Spinal cord (tissue), 10 donors: ENCODE data around the gene IMP3. TPM values are rescaled to one million over a fixed set of nuclear protein-coding genes. Genes with fewer than 3 reads are reported as not detected.
A peak's percentile ranks its signal among the peaks of the same experiment; 100 is the strongest.

ENCODE experiments used
- DNase-seq, 6 donors: peaks; one replicate each; pipeline versions ENCODE4 v3.0.0 to v3.0.0-alpha.2; 2013 to 2015; ENCODE audit warnings: low spot score in 6 of 6, low read depth in 4 of 6
- H3K27ac ChIP-seq: one replicate; pipeline ENCODE4 v1.5.1; 2013; ENCODE audit warnings: low read depth, low read length, control low read depth
- H3K27me3 ChIP-seq: one replicate; pipeline ENCODE4 v1.6.1; 2013; ENCODE audit warnings: low read length; ENCODE audit not compliant: control insufficient read depth, insufficient read depth
- H3K36me3 ChIP-seq: one replicate; pipeline ENCODE4 v1.6.1; 2013; ENCODE audit warnings: low read length; ENCODE audit not compliant: control insufficient read depth, insufficient read depth
- H3K4me1 ChIP-seq: one replicate; pipeline ENCODE4 v1.6.1; 2013; ENCODE audit warnings: low read length; ENCODE audit not compliant: control insufficient read depth, insufficient read depth
- H3K4me3 ChIP-seq: one replicate; pipeline ENCODE4 v1.5.1; 2013; ENCODE audit warnings: low read depth, low read length, control low read depth
- H3K9me3 ChIP-seq: one replicate; pipeline ENCODE4 v1.6.1; 2013; ENCODE audit warnings: low read length; ENCODE audit not compliant: control insufficient read depth, insufficient read depth
- WGBS: methylation state at CpG from one replicate; pipeline ENCODE4 v1.1.5; 2013; ENCODE audit warnings: missing lambda C conversion rate; ENCODE audit not compliant: insufficient coverage; 5-methylcytosine and 5-hydroxymethylcytosine counted together
- polyA plus RNA-seq, 2 donors: library from polyadenylated mRNA; unstranded; fragments of 120-200 nt; gene quantifications; one replicate each; pipeline ENCODE4 v1.2.1, GENCODE V29; 2013; ENCODE audit not compliant: insufficient read length in 2 of 2
- total RNA-seq, 2 donors: library from RNA; depleted of rRNA in 1 of 2; stranded (reverse); fragments of 120-200 nt in 1 of 2; fragments of >200 nt in 1 of 2; gene quantifications; one replicate each; pipeline versions ENCODE4 v1.2.3 to v1.2.4, GENCODE V29; 2013 to 2014
- donor health status: healthy.

The IMP3 gene
- total and polyA plus RNA-seq, 4 donors: 34.7 to 66.6 (median 59.5) TPM

- WGBS: 77% methylated on average over 8 of the region's 10 CpGs
- Histone ChIP-seq H3K27ac (peak overlapping the region; percentile 80), H3K4me1 (peaks cover 36% of the 10 kb centered on the region), H3K27me3 (no peaks in the 10 kb centered on the region), H3K4me3 (no peak overlapping the region), H3K9me3 (no peaks in the 10 kb centered on the region), H3K36me3 (peaks cover 32% of the 10 kb centered on the region)
- peak in 1 of 6 donors; percentile 51 for DNase-seq
These were observed 33.6 kb upstream of the IMP3 start for GRCh38 chr15:75673426-75674235.

GRCh38 chr15:75672646-75673425 lies 32.8 kb upstream of the IMP3 start:
- peak in 2 of 6 donors; percentile 18 to 68 for DNase-seq

GRCh38 chr15:75671730-75672602 lies 31.9 kb upstream of the IMP3 start:
- Histone ChIP-seq H3K27ac (peak overlapping the region; percentile 80), H3K4me1 (peaks cover 42% of the 10 kb centered on the region), H3K27me3 (no peaks in the 10 kb centered on the region), H3K9me3 (no peaks in the 10 kb centered on the region), H3K36me3 (peaks cover 25% of the 10 kb centered on the region), H3K4me3 (no peak overlapping the region)
- no peak for DNase-seq
- 78% methylated on average over 8 of the region's 11 CpGs for WGBS

More at GRCh38 chr15:75672646-75673425, 32.8 kb upstream of the IMP3 start:
- Histone ChIP-seq H3K27ac (peak overlapping the region; percentile 80), H3K4me3 (no peak overlapping the region), H3K4me1 (peaks cover 36% of the 10 kb centered on the region), H3K27me3 (no peaks in the 10 kb centered on the region), H3K36me3 (peaks cover 32% of the 10 kb centered on the region), H3K9me3 (no peaks in the 10 kb centered on the region)
- WGBS: 56% methylated on average over 13 of the region's 14 CpGs

- Histone ChIP-seq H3K27me3 (no peaks in the 10 kb centered on the region), H3K27ac (no peak overlapping the region), H3K36me3 (peaks cover 8% of the 10 kb centered on the region), H3K4me1 (peaks cover 37% of the 10 kb centered on the region), H3K4me3 (no peak overlapping the region), H3K9me3 (no peaks in the 10 kb centered on the region)
- DNase-seq: no peak
- WGBS: 83% methylated on average over 6 of the region's 6 CpGs
These were observed 29.8 kb upstream of the IMP3 start for GRCh38 chr15:75669879-75670212.

GRCh38 chr15:75669191-75669878 lies 29.3 kb upstream of the IMP3 start:
- Histone ChIP-seq H3K27ac (no peak overlapping the region), H3K4me1 (peaks cover 33% of the 10 kb centered on the region), H3K36me3 (peaks cover 6% of the 10 kb centered on the region), H3K4me3 (no peak overlapping the region), H3K27me3 (no peaks in the 10 kb centered on the region), H3K9me3 (no peaks in the 10 kb centered on the region)
- DNase-seq: no peak
- WGBS: 85% methylated on average over 11 of the region's 14 CpGs

GRCh38 chr15:75666823-75667501 lies 26.9 kb upstream of the IMP3 start:
- Histone ChIP-seq H3K27ac (no peak overlapping the region), H3K9me3 (no peaks in the 10 kb centered on the region), H3K4me1 (peaks cover 9% of the 10 kb centered on the region), H3K27me3 (no peaks in the 10 kb centered on the region), H3K4me3 (no peak overlapping the region), H3K36me3 (peaks cover 13% of the 10 kb centered on the region)
- peak in 1 of 6 donors; percentile 49 for DNase-seq
- WGBS: 82% methylated on average over 9 of the region's 15 CpGs

GRCh38 chr15:75663931-75664421 lies 24.0 kb upstream of the IMP3 start:
- Histone ChIP-seq H3K27ac (no peak overlapping the region), H3K9me3 (no peaks in the 10 kb centered on the region), H3K4me3 (no peak overlapping the region), H3K36me3 (peaks cover 29% of the 10 kb centered on the region), H3K4me1 (peaks cover 29% of the 10 kb centered on the region), H3K27me3 (no peaks in the 10 kb centered on the region)
- 84% methylated on average over 11 of the region's 11 CpGs for WGBS
- no peak for DNase-seq

GRCh38 chr15:75662823-75663519 lies 22.9 kb upstream of the IMP3 start:
- H3K27ac ChIP-seq: no peak overlapping the region
- 97% methylated on average over 6 of the region's 9 CpGs for WGBS
- peaks cover 29% of the 10 kb centered on the region for H3K4me1 ChIP-seq

More at GRCh38 chr15:75662823-75663519, 22.9 kb upstream of the IMP3 start:
- Histone ChIP-seq H3K27me3 (no peaks in the 10 kb centered on the region), H3K4me3 (no peak overlapping the region), H3K36me3 (peaks cover 39% of the 10 kb centered on the region), H3K9me3 (no peaks in the 10 kb centered on the region)
- DNase-seq: no peak
